NCI-H2196 treated with DMSO at 0.1 percent for 48 hours (cell line): ENCODE data around the gene CUL3.

ENCODE experiments used
- DNase-seq: peaks from one replicate; lab custom pipeline; 2025; ENCODE audit not compliant: unreplicated experiment; lab: John Stamatoyannopoulos, UW

Gene CUL3

DNA sequence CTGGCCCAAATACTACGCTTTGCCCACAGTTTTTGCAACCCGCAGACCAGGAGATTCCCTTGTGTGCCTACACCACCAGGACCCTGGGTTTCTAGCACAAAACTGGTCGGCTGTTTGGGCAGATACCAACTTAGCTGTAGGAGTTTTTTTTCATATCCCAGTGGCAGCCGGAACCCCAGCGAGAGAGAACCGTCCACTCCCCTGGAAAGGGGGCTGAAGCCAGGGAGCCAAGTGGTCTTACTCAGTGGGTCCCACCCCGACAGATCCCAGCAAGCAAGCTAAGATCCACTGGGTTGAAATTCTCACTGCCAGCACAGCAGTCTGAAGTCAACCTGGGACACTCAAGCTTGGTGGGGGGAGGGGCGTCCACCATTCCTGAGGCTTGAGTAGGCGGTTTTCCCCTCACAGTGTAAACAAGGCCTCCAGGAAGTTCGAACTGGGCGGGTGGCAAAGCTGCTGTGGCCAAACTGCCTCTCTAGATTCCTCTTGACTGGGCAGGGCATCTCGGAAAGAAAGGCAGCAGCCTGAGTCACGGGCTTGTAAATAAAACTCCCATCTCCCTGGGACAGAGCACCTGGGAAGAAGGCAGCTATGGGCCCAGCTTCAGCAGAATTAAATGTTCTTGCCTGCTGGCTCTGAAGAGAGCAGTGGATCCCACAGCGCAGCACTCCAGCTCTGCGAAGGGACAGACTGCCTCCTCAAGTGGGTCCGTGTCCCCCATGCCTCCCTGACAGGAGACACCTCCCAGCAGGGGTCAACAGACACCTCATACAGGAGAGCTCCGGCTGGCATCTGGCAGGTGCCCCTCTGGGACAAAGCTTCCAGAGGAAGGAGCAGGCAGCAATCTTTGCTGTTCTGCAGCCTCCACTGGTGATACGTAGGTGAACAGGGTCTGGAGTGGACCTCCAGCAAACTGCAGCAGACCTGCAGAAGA is 99.8 kb downstream of the CUL3 start:
- peak; percentile 51 for DNase-seq

DNA sequence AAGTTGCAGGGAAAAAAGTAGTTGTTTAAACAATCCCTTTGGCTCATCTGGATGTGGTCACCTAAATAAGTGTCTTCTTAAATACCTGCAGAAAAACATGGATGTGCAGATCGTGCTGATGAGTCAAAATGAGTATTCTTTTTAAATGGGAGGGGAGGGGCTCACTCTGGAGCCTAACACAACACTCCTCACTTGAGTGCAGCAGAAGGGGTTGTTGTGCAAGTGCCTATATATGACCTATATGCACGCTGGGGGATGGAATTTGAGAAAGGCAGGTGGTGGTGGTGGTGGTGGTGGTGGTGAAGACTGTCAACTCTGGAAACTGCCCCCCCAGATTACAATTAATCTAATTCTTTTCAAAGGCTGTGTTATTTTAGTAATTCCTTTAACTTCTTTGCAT is 105.3 kb downstream of the CUL3 start:
- DNase-seq: no peak

DNA sequence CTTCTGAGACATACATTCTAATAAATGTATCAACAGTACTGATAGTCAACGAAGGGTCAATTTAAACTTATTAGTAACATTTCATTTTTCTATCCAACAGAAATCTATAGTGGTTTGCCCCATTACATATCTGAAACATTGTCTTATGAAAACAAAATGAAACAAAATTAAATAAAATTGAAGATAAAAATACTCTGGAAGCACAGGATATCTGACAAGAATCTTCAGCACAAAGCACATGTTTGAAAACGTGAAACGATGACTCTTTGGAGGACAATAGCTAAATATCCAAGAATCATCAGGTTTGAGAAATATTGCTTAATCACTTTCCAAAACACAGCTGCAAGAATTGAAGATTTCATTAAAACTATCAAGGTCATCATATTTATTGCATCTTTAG is 112.3 kb downstream of the CUL3 start:
- no peak for DNase-seq

DNA sequence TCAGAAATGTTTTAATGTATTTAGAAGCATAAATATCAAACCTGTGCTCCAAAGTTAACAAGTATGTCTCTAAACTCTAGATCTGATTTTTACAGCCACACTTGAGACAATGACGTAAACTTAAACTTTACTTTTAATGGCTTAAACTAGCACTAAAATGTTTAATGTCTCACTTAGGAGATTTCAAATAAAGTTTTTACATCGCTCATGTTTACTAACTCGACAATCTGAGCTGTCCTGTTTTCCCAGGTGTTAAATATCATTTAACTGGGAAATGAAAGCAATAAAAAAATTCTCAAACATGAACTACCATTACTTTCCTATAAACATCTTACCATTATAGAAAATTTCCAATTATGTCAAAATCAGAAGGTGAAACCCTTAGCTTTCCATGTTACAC is 113.0 kb downstream of the CUL3 start:
- no peak for DNase-seq

DNA sequence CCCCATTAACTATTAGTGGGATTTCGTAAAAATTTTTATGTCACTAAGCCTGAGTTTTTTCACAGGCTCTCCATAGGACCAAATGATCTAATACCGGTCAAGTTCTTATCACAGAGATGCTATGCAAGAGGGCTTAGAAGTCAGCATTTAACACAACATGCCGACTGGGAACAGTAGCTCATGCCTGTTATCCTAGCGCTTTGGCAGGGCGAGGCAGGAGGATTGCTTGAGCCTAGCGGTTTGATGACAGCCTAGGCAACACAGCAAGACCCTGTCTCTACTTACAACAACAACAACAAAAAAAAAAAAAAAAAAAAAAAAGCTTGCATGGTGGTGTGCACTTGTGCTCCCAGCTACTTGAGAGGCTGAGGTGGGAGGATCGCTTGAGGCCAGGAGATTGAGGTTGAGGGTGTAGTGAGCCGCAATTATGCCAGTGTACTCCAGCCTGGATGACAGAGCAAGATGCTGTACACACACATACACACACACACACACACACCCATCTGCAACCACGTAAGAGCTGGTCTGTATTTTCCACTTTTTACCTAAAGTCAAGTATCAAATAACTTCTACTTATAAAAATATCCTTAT is 115.7 kb downstream of the CUL3 start:
- DNase-seq: no peak

DNA sequence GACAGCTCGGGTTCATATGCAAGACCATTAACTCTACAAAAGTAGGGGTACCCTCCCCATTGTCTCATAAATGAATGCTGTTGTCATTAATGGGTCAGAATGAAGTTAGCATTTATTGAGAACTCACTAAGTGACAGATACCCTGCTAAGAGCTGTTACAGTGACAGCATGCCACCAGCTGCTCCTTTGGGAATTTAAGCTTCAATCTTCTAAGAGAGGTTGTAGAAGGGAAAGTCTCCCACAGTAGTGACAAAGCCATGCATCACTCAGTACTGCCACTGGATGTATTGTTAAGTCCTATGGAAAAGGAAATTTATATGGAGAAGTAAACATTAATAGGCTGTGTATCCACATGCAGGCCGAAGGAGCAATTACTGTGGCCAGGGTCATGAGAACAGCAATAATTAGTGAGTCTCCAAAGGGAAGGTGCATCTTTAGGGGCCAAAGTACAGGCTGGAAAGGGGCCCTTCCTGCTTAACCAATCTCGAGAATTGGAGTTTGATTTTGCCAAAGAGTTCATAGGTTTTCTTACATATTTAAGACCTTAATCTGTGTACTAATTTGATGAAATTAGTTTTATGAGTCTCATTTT is 118.8 kb downstream of the CUL3 start:
- no peak for DNase-seq

DNA sequence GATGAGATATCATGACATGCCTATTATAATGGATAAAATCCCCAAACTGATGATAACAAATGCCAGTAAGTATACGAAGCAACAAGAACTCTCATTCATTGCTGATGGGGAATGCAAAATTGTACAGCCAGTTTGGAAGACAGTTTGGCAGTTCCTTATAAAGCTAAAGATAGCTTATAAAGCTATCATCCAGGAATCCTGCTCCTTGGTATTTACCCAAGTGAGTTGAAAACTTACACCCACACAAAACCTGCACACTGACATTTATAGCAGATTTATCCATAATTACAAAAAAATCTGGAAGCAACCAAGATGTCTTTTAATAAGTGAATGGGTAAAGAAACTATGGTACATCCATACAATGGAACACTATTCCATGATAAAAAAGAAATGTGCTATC is 123.8 kb downstream of the CUL3 start:
- DNase-seq: no peak

DNA sequence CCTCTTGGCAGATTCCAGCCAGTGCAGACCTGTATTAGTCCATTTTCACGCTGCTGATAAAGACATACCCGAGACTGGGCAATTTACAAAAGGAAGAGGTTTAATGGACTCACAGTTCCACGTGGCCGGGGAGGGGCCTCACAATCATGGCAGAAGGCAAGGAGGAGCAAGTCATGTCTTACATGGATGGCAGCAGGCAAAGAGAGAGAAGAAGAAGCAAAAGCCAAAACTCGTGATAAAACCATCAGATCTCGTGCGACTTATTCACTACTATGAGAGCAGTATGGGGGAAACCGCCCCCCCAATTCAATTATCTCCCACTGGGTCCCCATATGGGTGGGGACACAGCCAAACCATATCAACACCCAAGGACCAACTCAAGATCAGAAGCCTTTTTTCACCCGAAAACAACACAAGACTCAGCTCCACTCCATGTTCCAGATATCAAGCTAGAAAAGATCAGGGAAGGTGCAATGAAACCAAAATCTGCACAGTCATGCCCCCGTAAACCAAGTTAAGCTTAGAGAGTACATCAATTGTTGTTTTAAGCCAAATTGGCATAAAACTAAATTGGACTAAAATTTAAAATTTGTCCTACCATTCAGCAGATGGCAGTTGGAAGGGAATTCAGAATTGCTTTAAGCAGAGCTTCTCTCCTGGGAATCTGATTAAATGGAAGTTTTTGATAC is 127.6 kb downstream of the CUL3 start:
- no peak for DNase-seq

DNA sequence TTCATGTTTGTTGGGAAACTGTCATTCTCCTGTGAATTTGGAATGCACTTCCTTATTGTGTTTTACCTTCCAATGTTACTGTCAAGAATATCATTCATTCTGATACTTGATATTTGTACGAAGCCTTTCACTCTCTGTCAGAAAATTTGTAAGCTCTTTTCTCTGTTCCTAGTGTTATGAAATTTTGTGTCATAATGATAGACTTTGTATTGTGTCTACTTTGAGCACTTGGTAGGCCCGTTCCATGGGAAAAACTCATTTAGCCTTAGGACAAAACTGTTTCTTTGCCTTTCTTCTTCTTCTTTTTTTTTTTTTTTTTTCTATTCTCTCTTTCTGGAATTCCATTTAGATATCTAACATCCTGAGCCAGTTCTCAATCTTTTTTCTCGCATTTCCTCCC is 131.3 kb downstream of the CUL3 start:
- no peak for DNase-seq

DNA sequence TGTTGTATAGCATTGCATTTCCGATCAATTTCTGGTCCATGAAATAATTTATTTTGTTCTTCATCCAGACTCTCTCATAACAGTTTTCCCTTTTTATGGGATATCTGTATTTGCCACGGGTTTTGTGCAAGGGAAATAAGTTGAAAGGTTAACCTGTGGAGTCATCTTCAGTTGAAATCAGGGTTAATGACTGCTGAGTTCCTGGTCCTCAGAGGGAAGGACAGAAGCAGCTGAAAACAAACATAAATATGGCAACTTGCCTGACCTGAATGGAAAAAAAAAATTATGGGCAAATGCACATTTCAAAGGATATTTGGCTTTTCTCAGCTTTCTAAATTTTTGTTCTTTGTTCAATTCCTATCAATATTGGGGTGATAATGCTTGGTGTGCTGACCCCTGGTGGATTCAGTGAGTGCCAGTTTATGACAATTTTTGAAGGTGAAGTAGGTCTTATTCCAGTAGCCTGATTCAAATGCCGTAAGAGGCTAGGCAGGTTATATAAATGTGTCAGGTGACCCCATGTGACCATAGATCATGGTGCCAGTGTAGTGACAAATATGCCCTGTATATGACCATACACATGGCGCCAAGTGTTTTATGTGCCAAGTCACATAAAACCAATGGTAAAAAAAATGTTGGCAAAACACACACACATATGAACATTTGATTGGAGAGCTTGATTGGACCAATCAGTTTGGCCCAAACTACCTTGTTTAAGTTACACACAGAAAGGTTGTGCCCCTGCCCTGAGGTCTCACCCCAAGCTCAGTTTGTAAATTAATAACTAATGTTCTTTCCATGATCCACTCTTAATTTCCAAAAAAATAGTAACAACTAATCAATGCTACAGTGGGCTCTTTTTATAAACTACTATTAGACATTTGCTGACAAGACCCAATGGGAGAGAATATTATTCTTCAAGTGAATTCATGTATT is 135.7 kb downstream of the CUL3 start:
- DNase-seq: no peak

DNA sequence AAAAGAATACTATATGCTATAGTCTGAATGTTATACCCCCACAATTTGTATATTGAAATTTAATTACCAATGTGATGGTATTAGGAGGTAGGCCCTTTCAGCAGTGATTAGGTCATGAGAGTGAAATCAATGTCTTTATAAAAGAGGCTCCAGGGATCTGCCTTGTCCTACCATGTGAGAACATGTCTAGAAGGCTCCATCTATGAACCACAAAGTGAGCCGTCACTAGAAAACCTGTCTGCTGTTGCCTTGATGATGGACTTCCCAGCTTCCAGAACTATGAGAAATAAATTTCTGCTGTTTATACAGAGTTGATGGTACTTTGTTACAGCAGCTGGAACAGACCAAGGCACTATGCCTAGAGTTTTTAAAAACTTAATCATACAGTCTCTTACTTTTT is 136.9 kb downstream of the CUL3 start:
- no peak for DNase-seq

DNA sequence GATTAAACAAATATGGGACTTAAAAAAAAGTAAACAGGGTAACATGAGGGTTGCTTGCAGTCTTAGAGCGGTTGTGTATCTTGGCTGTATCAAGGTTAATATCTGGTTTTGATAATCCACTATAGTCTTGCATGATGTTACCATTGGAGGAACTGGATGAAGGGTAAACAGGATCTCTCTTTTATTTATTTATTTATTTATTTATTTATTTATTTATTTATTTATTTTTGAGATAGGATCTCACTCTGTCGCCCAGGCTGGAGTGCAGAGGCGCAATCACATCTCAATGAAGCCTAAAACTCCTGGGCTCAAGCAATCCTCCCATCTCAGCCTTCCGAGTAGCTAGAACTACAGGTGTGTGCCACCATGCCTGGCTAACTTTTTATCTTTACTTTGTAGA is 140.4 kb downstream of the CUL3 start:
- no peak for DNase-seq

DNA sequence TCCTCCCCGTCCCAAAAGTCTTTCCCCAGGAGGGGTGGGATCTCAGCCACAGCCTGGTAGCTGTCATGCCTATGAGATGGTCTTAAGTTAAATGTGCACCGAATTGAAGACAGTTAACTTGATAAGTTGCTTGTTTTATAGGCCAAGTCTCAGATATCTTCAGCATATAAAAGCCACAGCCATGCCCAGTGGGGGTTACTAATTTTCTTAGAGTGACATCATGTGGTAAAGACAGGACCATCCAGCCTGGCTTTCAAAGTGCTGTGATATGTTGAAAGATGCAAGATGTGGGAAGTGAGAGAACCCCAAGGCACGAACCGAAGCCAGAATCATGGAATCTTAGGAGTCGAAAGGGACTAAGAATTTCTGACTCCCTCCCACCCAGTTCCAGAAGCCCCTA is 141.1 kb downstream of the CUL3 start:
- DNase-seq: no peak

DNA sequence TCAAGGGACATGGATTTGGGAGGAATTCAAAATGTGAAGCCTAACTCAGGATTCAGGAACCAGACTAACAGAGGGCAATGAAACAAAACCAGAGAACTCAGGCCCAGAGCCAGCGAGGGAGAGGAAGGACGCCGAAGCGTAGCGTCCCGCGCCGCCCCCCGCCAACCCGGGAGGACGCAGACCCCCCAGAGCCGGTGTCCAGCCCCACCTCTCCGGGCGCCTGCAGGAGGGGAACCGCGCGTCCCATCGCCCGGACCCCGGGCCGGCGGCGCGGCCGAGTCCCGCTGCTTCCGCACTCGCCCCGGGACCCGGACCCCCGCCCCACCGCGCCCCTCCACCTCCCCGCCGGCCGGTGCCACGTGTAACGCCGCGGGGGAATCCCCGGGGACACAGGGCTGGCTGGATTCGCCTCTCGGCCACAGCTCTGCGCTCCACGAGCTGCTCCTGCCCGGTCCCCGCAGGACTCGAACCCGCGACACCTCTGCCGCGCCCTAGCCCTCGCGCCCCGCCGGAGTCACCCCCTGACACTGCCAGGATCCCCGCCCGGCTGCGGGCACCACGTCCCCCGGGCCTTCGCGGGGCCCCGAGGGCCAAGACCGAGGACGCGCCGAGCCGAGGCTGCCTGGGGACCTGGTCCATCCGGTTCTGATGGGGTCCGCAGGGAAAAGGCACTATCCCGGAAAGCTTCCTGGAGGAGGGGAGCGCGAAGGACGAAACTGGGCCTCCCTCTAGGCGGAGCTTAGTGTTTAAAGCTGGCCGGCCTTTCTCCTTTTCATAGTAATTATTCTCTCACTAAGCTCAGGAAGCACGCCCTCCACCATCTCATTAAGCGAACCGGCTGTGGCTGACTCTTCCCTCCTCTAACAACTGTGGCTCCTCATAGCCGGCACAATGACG is 142.8 kb downstream of the CUL3 start:
- DNase-seq: no peak

DNA sequence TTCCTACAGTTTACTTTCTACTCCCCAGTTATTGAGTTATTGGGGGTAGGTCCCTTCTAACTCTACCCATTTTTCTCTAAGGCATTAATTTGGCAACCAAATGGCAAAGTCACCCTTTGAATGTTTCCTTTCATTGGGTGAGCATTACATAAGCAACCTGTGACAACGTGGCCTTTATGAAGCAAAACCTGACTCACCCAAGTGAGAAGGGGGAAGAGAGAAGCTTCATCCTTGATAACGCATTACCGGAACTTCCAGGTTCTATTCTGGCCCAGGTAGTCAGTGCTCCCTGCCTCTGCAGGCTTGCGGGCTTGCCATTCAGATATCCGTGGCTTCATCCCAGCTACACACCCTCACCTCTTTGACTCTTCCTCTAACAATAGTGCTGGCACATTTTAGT is 144.2 kb downstream of the CUL3 start:
- DNase-seq: no peak

DNA sequence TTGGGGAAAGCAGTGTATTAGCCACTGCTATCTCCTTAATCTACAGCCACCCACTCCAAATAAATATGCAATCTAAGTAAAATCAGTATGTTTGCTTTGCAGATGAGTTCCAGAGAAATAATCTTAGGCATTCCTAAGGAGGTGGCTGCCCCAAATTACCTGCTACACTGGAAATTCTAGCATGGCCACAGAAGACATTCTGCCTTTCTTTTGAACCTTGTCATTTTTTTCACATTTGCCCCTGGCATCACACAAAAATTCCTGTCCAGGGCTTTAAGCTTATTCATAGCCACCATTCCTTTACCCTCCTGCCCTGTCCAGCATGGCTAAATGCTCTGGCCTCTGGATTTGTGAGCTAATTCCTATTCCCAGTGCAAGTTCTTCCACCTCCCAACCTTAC is 146.4 kb downstream of the CUL3 start:
- no peak for DNase-seq

DNA sequence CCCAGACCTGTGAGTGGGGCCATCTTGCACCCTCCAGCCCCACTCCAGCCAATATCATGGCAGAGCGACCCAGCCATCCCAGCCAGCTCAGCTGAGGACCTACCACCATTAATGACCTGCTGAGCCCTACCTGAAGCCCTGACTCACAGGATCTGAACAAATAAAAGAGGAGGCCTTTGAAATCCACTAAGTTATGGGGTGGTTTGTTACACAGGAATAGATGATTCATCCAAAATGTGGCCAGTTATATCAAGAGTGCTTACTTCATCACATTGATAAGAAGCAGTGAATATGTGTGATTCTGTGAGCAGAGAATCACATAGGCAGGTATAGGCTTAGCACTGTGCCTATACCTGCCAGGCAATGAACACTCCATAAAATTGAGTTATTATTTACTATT is 148.5 kb downstream of the CUL3 start:
- no peak for DNase-seq

DNA sequence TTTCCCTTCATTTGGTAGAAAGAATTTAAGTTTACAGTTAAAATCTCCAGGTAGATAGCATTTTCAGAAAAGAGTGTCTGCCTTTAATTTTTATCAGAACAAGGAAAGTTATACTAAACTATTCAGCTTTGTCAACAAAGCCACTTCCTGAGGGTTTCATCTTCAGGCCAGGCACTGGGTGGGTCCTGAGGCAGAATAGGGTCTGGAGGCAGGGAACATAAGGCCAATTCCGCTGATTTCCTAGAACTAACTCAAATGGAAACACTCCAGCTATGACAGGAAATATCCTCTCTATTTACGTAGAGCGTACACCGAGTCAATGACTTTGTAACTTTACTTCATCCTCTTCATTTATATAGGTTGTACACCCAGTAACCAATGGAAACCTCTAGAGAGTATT is 150.5 kb downstream of the CUL3 start:
- no peak for DNase-seq

DNA sequence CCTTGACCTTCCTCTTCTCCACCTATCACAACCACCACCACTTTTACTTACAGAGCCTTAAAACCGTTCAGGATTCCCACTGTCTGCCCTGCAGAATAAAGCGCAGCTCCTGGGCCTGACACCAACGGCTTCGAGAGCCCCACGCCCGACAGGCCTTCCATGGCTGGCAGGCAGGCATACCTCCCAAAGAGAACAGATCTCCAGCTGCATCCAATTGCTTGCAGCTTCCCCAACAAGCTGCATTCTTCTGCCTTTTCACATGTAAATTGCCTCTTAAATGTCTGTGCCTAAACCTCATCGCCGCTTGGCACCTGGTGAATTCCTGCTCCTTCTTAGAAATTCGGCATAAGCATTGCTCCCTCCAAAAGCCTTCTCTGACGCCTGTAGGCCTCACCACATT is 151.7 kb downstream of the CUL3 start:
- DNase-seq: no peak
